Measurements from ENCODE around the gene IKZF5.

The IKZF5 gene

DNA sequence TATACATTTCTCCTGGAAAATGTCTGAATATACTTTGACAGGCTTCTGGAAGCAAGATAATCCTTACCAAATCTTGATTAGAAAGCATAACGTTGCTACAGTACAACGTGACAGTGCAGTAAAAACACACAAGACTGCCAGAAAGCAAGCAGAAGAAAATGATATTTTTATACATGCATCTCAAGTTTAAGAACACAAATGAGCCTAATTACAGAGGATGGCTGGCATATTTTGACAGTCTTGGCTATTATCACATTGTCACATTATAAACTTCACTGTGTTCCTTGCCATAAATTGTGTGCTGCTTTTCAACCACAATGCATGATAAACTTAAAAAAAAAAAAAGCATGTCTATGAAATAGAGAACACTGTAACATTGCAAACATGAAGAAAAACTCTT lies 4.3 kb downstream of the IKZF5 start:
- H3K9me3 ChIP-seq: no peaks in the 10 kb centered on the region
- H3K4me3 ChIP-seq (ENCODE audit: low read depth in 1 of 2, low read length in 1 of 2): no peak overlapping the region
- no peak overlapping the region for H3K27ac ChIP-seq
- TF ChIP-seq, protein P1, sequence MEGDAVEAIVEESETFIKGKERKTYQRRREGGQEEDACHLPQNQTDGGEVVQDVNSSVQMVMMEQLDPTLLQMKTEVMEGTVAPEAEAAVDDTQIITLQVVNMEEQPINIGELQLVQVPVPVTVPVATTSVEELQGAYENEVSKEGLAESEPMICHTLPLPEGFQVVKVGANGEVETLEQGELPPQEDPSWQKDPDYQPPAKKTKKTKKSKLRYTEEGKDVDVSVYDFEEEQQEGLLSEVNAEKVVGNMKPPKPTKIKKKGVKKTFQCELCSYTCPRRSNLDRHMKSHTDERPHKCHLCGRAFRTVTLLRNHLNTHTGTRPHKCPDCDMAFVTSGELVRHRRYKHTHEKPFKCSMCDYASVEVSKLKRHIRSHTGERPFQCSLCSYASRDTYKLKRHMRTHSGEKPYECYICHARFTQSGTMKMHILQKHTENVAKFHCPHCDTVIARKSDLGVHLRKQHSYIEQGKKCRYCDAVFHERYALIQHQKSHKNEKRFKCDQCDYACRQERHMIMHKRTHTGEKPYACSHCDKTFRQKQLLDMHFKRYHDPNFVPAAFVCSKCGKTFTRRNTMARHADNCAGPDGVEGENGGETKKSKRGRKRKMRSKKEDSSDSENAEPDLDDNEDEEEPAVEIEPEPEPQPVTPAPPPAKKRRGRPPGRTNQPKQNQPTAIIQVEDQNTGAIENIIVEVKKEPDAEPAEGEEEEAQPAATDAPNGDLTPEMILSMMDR (IDR thresholded peaks at IDR 0.05): no peak
- peaks cover 16 to 18% of the 10 kb centered on the region in 2 experiments for H3K4me1 ChIP-seq (ENCODE audit: control insufficient read depth in 1 of 2, insufficient read depth in 1 of 2, low read depth in 1 of 2, low read length in 1 of 2)
- H3K27me3 ChIP-seq: no peaks in the 10 kb centered on the region
- peaks cover 8% of the 10 kb centered on the region for H3K36me3 ChIP-seq

DNA sequence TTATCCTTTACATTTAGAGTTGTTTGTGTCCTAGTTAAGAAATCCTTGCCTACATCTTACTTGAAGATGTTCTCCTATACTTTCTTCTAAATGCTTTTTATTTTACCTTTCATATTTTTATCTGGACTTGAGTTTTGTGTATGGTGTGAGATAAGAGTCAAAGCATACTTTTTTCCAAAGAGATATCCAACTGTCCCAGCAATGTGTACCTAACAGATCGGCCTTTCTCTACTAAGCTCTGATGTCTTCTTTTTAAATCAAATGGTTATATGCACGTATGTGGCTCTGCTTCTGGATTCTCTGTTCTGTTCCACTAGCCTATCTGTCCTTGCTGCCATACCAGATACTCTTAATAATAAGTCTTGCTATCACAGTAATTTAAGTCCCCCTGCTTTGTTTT lies 7.2 kb downstream of the IKZF5 start:
- Histone ChIP-seq H3K9me3 (no peaks in the 10 kb centered on the region), H3K4me3 (ENCODE audit: low read depth in 1 of 2, low read length in 1 of 2) (no peak overlapping the region), H3K27me3 (no peaks in the 10 kb centered on the region), H3K27ac (no peak overlapping the region), H3K4me1 (ENCODE audit: control insufficient read depth in 1 of 2, insufficient read depth in 1 of 2, low read depth in 1 of 2, low read length in 1 of 2) (no peaks in the 10 kb centered on the region), H3K36me3 (peaks cover 29% of the 10 kb centered on the region)
- TF ChIP-seq, protein P1 (IDR thresholded peaks at IDR 0.05): no peak

DNA sequence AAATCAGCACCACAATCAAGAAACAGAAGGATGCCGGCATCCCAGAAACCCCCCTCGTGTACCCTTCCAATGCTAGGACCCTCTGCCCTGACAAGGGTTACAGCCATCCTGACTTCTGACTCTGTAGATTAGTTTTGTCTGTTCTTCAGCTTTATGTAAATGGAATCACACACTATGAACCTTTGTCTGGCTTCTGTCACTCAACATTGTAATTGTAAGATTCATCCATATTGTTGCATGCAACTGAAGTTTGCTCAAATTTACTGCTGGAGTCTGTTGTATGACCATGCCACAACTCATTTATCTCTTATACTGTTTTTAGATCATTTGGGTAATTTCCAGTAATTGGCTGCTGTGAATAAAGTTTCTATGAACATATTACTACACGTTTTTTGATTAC lies 8.4 kb downstream of the IKZF5 start:
- H3K4me3 ChIP-seq (ENCODE audit: low read depth in 1 of 2, low read length in 1 of 2): no peak overlapping the region
- H3K27me3 ChIP-seq: no peaks in the 10 kb centered on the region
- H3K4me1 ChIP-seq (ENCODE audit: control insufficient read depth in 1 of 2, insufficient read depth in 1 of 2, low read depth in 1 of 2, low read length in 1 of 2): no peaks in the 10 kb centered on the region
- TF ChIP-seq, protein P1 (IDR thresholded peaks at IDR 0.05): no peak
- no peak overlapping the region for H3K27ac ChIP-seq
- peaks cover 32% of the 10 kb centered on the region for H3K36me3 ChIP-seq
- no peaks in the 10 kb centered on the region for H3K9me3 ChIP-seq

DNA sequence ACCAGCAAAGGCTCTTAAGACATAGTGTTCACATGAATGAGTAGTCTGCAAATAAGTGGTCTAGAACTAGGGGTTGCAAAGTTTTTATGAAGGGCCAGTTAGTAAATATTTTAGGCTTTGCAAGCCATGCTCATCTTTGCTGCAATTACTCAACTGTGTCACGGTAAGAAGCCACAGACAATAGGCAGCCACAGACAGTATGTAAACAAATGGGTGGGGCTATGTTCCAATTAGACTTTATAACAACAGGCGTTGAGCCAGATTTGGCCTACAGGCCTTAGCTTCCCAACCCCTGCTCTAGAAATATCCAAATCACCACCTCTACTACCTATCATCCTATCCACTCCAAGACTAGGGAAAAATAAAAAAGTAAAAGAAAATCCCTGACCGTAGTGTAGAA lies 9.2 kb downstream of the IKZF5 start:
- Histone ChIP-seq H3K4me3 (ENCODE audit: low read depth in 1 of 2, low read length in 1 of 2) (no peak overlapping the region), H3K9me3 (no peaks in the 10 kb centered on the region), H3K27me3 (no peaks in the 10 kb centered on the region), H3K36me3 (peaks cover 40% of the 10 kb centered on the region), H3K4me1 (ENCODE audit: control insufficient read depth in 1 of 2, insufficient read depth in 1 of 2, low read depth in 1 of 2, low read length in 1 of 2) (no peaks in the 10 kb centered on the region), H3K27ac (no peak overlapping the region)
- TF ChIP-seq, protein P1 (IDR thresholded peaks at IDR 0.05): no peak

DNA sequence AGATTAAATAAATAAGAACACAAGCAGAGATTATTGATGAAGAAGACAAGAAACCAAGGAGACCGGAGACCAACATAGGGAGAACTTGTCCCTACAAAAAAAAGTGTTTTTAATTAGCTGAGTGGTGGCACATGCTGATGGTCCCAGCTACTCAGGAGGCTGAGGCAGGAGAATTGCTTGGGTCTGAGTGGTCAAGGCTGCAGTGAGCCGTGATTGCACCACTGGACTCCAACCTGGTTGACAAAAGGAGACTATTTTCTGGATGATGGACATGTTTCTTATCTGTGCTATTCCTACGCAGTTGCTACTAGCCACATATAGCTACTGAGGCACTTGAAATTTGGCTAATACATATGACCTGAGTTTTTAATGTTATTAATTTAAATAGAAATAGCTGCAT lies 9.7 kb downstream of the IKZF5 start:
- Histone ChIP-seq H3K27ac (no peak overlapping the region), H3K36me3 (peaks cover 44% of the 10 kb centered on the region), H3K4me1 (ENCODE audit: control insufficient read depth in 1 of 2, insufficient read depth in 1 of 2, low read depth in 1 of 2, low read length in 1 of 2) (no peaks in the 10 kb centered on the region), H3K4me3 (ENCODE audit: low read depth in 1 of 2, low read length in 1 of 2) (no peak overlapping the region), H3K9me3 (no peaks in the 10 kb centered on the region), H3K27me3 (no peaks in the 10 kb centered on the region)
- TF ChIP-seq, protein P1 (IDR thresholded peaks at IDR 0.05): no peak

DNA sequence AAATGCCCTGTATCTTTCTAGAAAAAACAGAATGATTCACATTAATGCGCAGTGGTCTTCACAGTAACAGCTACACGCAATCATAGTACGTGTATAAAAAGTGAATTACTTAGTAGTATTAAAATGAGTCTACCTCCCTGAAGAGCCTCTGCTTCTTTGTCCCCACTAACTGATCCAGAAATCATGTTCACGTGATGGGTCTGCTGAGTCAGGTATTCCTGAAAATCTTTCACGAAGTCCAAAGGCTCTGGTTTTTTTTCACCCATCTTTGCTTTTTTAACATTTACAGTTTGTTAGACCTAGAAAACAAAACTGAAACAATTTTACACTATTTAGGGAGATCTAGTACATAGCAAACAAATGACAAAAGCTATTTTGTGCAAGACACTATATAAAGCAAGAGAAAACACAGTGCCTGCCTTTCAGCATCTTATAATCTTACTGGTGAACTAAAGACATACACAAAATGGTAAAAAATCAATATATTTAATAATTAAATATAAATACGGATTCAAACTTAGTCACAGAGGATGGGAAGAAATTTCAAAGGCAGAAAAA lies 10.2 kb downstream of the IKZF5 start:
- no peaks in the 10 kb centered on the region for H3K4me1 ChIP-seq (ENCODE audit: control insufficient read depth in 1 of 2, insufficient read depth in 1 of 2, low read depth in 1 of 2, low read length in 1 of 2)
- H3K4me3 ChIP-seq (ENCODE audit: low read depth in 1 of 2, low read length in 1 of 2): no peak overlapping the region
- no peaks in the 10 kb centered on the region for H3K27me3 ChIP-seq
- H3K36me3 ChIP-seq: peaks cover 49% of the 10 kb centered on the region
- H3K27ac ChIP-seq: no peak overlapping the region
- TF ChIP-seq, protein P1 (IDR thresholded peaks at IDR 0.05): no peak
- no peaks in the 10 kb centered on the region for H3K9me3 ChIP-seq
